PFSK-1 (cell line): ENCODE data around the gene GPR153.

ENCODE experiments used
- FOXP2 ChIP-seq: optimal IDR thresholded peaks from 2 replicates; pipeline ENCODE3; 2011; ENCODE audit warnings: borderline replicate concordance, control low read depth, inconsistent platforms; ENCODE audit not compliant: insufficient read depth; ENCODE audit errors: extremely low read length, extremely low read depth
- POLR2AphosphoS5 ChIP-seq: IDR thresholded peaks from 2 replicates; pipeline ENCODE4 v1.6.1; 2012; ENCODE audit warnings: low read depth, mild to moderate bottlenecking, control low read depth, low read length, moderate library complexity
- SIN3A ChIP-seq: IDR thresholded peaks from 2 replicates; pipeline ENCODE4 v1.6.1; 2012; ENCODE audit warnings: mild to moderate bottlenecking, low read length, moderate library complexity, borderline replicate concordance; ENCODE audit not compliant: insufficient read depth
- TAF1 ChIP-seq: IDR thresholded peaks from 2 replicates; pipeline ENCODE4 v1.6.1; 2012; ENCODE audit warnings: low read length, control low read depth, borderline replicate concordance; ENCODE audit not compliant: insufficient read depth
- TF ChIP-seq, protein P1 (sequence below), 2 experiments: IDR thresholded peaks; 2 replicates each; pipeline versions ENCODE4 v1.6.1 to v1.8.0; 2011 to 2012; ENCODE audit warnings: low read depth in 2 of 2, low read length in 2 of 2, control low read depth in 1 of 2, inconsistent platforms in 1 of 2, mild to moderate bottlenecking in 1 of 2, moderate library complexity in 1 of 2; ENCODE audit not compliant: insufficient read depth in 1 of 2

DNA sequence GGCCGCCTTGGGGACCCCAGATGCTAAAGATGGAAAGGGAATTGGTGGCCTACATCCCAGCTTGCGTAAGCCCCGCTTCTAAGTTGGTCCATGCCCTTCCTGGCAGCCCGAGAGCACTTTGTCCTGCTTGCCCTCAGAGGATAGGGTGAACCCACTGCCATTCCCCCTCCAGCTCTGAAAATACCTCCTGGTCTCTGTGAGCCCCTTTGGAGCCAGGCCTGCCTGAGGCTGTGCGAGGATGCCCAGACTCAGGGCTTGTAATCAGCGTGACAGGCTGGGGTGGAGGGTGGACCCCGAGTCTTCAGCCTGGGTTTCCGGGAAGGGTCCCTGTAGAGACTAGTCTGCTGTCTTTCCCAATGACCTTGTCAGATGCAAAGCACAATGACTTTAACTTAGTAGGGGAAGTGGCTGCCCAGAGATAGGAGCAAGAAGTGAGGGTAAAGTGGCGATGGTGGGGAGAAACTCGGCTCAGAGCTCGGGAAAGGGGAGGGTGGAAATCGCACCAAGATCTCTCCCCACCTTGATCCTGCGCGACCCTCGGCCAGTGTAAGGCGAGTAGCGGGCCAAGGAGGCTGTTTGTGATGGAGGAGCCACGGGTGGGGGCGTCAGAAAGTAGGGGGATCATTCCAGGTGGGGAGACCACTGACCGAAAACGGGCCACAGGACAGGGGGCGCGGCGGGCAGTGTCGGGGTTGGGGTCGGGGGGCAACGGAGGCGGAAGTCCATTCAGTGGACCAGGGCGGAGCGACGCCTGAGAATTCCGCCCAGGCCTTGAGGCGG lies 19.6 kb downstream of the GPR153 start:
- TF ChIP-seq POLR2AphosphoS5 = no peak
- TF ChIP-seq TAF1 = no peak
- TF ChIP-seq, protein P1, sequence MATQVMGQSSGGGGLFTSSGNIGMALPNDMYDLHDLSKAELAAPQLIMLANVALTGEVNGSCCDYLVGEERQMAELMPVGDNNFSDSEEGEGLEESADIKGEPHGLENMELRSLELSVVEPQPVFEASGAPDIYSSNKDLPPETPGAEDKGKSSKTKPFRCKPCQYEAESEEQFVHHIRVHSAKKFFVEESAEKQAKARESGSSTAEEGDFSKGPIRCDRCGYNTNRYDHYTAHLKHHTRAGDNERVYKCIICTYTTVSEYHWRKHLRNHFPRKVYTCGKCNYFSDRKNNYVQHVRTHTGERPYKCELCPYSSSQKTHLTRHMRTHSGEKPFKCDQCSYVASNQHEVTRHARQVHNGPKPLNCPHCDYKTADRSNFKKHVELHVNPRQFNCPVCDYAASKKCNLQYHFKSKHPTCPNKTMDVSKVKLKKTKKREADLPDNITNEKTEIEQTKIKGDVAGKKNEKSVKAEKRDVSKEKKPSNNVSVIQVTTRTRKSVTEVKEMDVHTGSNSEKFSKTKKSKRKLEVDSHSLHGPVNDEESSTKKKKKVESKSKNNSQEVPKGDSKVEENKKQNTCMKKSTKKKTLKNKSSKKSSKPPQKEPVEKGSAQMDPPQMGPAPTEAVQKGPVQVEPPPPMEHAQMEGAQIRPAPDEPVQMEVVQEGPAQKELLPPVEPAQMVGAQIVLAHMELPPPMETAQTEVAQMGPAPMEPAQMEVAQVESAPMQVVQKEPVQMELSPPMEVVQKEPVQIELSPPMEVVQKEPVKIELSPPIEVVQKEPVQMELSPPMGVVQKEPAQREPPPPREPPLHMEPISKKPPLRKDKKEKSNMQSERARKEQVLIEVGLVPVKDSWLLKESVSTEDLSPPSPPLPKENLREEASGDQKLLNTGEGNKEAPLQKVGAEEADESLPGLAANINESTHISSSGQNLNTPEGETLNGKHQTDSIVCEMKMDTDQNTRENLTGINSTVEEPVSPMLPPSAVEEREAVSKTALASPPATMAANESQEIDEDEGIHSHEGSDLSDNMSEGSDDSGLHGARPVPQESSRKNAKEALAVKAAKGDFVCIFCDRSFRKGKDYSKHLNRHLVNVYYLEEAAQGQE (IDR thresholded peaks at IDR 0.05; ENCODE audit: insufficient read depth in 1 of 2, low read depth in 2 of 2, low read length in 2 of 2) = no peak
- no peak for TF ChIP-seq SIN3A
- TF ChIP-seq FOXP2 = no peak
